PC-3 (cell line): Measurements from ENCODE around the gene DENND11. TPM values are rescaled to one million over a fixed set of nuclear protein-coding genes. Genes with fewer than 3 reads are reported as not detected.
A peak's percentile ranks its signal among the peaks of the same experiment; 100 is the strongest.

Experiments used
- ATAC-seq: fragments of 200-7000 bp; cut with Tn5 transposase; 2 replicates; pipeline ENCODE4 v1.9.1; 2020; ENCODE audit warnings: mild to moderate bottlenecking, moderate library complexity
- BruUV-seq: library from RNA; stranded (reverse); fragments of 400-500 nt; replicated peaks from 2 replicates; lab custom pipeline; 2021; lab: Mats Ljungman, UMichigan
- CTCF ChIA-PET: fragments of 300-600 bp; sonication (Branson Sonifier 250); formaldehyde crosslinking; loops from one replicate; lab custom pipeline; 2022; ENCODE audit warnings: antibody characterized with exemption; lab: Charles Lee
- POLR2A ChIA-PET: fragments of 300-600 bp; sonication (Branson Sonifier 250); formaldehyde crosslinking; loops from one replicate; lab custom pipeline; 2022; ENCODE audit warnings: antibody characterized with exemption; ENCODE audit not compliant: unreplicated experiment; lab: Charles Lee
- DNase-seq: peaks from one replicate; pipeline ENCODE4 v3.0.0-alpha.2; 2015
- H2AFZ ChIP-seq: fragments of 300-600 bp; sonication (generic); 2 replicates; pipeline ENCODE4 v1.6.0; 2016; ENCODE audit warnings: antibody characterized with exemption, low read length
- H3F3A ChIP-seq: fragments of 300-600 bp; sonication (generic); one replicate; pipeline ENCODE4 v1.6.0; 2017; ENCODE audit warnings: antibody characterized with exemption, low read length, control low read depth, mild to moderate bottlenecking; ENCODE audit not compliant: unreplicated experiment
- H3K27ac ChIP-seq: fragments of 300-600 bp; sonication (generic); 2 replicates; pipeline ENCODE4 v1.5.1; 2016; ENCODE audit warnings: mild to moderate bottlenecking, low read length
- H3K27me3 ChIP-seq: fragments of 300-600 bp; sonication (generic); 2 replicates; pipeline ENCODE4 v1.6.1; 2016; ENCODE audit warnings: low read length, mixed read lengths
- H3K36me3 ChIP-seq: fragments of 300-600 bp; sonication (generic); 2 replicates; pipeline ENCODE4 v1.6.1; 2016; ENCODE audit warnings: low read depth, mixed run types, low read length, mixed read lengths
- H3K4me1 ChIP-seq: fragments of 300-600 bp; sonication (generic); 2 replicates; pipeline ENCODE4 v1.5.1; 2016; ENCODE audit warnings: low read length; ENCODE audit not compliant: insufficient read depth
- H3K4me2 ChIP-seq: fragments of 300-600 bp; sonication (generic); 2 replicates; pipeline ENCODE4 v1.6.0; 2016; ENCODE audit warnings: low read length
- H3K4me3 ChIP-seq: fragments of 300-600 bp; sonication (generic); 2 replicates; pipeline ENCODE4 v1.5.1; 2016; ENCODE audit warnings: mild to moderate bottlenecking, low read length, mixed read lengths
- H3K79me2 ChIP-seq: fragments of 300-600 bp; sonication (generic); 2 replicates; pipeline ENCODE4 v1.6.1; 2017; ENCODE audit warnings: low read length, mixed read lengths
- H3K9ac ChIP-seq: fragments of 300-600 bp; sonication (generic); 2 replicates; pipeline ENCODE4 v1.6.0; 2016; ENCODE audit warnings: mild to moderate bottlenecking, low read length
- H3K9me2 ChIP-seq: fragments of 300-600 bp; sonication (generic); replicated peaks from 2 replicates; pipeline ENCODE4 v1.6.1; 2016; ENCODE audit warnings: mixed run types, low read length, mixed read lengths
- H3K9me3 ChIP-seq: fragments of 300-600 bp; sonication (generic); 2 replicates; pipeline ENCODE4 v1.6.1; 2016; ENCODE audit warnings: low read length, mixed read lengths
- H4K20me1 ChIP-seq: fragments of 300-600 bp; sonication (generic); 2 replicates; pipeline ENCODE4 v1.6.1; 2016; ENCODE audit warnings: low read length, mixed read lengths
- EZH2 ChIP-seq: fragments of 300-600 bp; sonication (generic); IDR thresholded peaks from one replicate; pipeline ENCODE4 v1.6.1; 2017; ENCODE audit warnings: antibody characterized with exemption, mild to moderate bottlenecking, low read length; ENCODE audit not compliant: unreplicated experiment
- EZH2phosphoT487 ChIP-seq: fragments of 300-600 bp; sonication (generic); IDR thresholded peaks from 2 replicates; pipeline ENCODE4 v1.6.1; 2018; ENCODE audit warnings: mild to moderate bottlenecking, antibody characterized with exemption, low read length, borderline replicate concordance
- intact Hi-C: fragments of 100-400 bp; cut with micrococcal nuclease; formaldehyde crosslinking; loops from 2 replicates; pipeline ENCODE4 v1.9.0; 2023
- total RNA-seq: library from RNA; depleted of rRNA; stranded (reverse); fragments of >200 nt; gene quantifications from 2 replicates; pipeline ENCODE4 v1.2.3, GENCODE V29; 2014
- TF ChIP-seq, protein P1 (sequence below): fragments of 300-600 bp; sonication (generic); conservative IDR thresholded peaks from 2 replicates; pipeline ENCODE4 v1.5.1; 2017; ENCODE audit warnings: antibody characterized with exemption, low read depth, mild to moderate bottlenecking, low read length

The DENND11 gene
- total RNA-seq, 1 experiment from 2014 or later, result 6.7 TPM

DNA sequence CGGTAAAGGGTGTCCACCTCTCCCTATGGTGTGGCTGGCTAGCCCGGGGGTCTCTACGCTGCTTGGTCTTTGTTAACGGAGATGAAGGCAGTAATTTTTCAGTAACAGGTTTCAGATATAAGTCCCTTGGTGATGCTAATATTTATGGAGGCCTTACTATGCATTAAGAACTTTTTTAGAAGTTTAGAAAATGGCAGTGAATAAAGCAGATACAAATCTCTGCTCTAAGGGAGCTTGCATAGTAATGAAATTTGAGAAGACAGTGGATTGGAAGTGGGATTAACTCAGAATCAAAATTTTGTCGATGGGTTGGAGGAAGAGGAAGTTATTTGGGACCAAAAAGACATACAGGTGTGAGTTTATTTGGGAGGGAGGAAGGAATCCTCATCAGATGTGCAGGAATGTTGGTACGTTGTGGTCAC lies 36.6 kb upstream of the DENND11 start:
- ChIA-PET POLR2A (interaction anchor here (0.6 to 1.3 kb wide), 3 partner anchors 36 to 756 kb away, joined by 4 to 10 read pairs (median 4); partner anchors contain the start of gene DENND11), CTCF (interaction anchor here (0.6 to 1.4 kb wide), 4 partner anchors 36 to 827 kb away, joined by 3 to 39 read pairs (median 6); no protein-coding TSS in a partner anchor)
- ATAC-seq (peak; percentile 53; the same call in 1 of the 2 replicates), DNase-seq (no peak)
- H3K27ac ChIP-seq, result peak overlapping the region; percentile 57
- intact Hi-C loops, result loop anchor here (1.0 to 5.0 kb wide), 4 partner anchors 42 to 181 kb away; no protein-coding TSS in a partner anchor
- H3K9me2 ChIP-seq, result no peaks in the 10 kb centered on the region
- peaks cover 34% of the 10 kb centered on the region for H3K36me3 ChIP-seq
- H3K4me1 ChIP-seq, result peaks cover 20% of the 10 kb centered on the region
- H3F3A ChIP-seq, result no peaks in the 10 kb centered on the region
- peak overlapping the region; percentile 95 for H3K9ac ChIP-seq
- TSS peak; percentile 82 for BruUV-seq
- TF ChIP-seq EZH2 (no peak), EZH2phosphoT487 (no peak)
- TF ChIP-seq, protein P1, sequence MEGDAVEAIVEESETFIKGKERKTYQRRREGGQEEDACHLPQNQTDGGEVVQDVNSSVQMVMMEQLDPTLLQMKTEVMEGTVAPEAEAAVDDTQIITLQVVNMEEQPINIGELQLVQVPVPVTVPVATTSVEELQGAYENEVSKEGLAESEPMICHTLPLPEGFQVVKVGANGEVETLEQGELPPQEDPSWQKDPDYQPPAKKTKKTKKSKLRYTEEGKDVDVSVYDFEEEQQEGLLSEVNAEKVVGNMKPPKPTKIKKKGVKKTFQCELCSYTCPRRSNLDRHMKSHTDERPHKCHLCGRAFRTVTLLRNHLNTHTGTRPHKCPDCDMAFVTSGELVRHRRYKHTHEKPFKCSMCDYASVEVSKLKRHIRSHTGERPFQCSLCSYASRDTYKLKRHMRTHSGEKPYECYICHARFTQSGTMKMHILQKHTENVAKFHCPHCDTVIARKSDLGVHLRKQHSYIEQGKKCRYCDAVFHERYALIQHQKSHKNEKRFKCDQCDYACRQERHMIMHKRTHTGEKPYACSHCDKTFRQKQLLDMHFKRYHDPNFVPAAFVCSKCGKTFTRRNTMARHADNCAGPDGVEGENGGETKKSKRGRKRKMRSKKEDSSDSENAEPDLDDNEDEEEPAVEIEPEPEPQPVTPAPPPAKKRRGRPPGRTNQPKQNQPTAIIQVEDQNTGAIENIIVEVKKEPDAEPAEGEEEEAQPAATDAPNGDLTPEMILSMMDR, result no peak
- peak overlapping the region; percentile 94 for H3K4me3 ChIP-seq
- H3K79me2 ChIP-seq, result peaks cover 47% of the 10 kb centered on the region
- no peaks in the 10 kb centered on the region for H4K20me1 ChIP-seq
- no peaks in the 10 kb centered on the region for H3K27me3 ChIP-seq
- H3K9me3 ChIP-seq, result no peaks in the 10 kb centered on the region
- H2AFZ ChIP-seq, result peak overlapping the region; percentile 79
- H3K4me2 ChIP-seq, result peak overlapping the region; percentile 88

DNA sequence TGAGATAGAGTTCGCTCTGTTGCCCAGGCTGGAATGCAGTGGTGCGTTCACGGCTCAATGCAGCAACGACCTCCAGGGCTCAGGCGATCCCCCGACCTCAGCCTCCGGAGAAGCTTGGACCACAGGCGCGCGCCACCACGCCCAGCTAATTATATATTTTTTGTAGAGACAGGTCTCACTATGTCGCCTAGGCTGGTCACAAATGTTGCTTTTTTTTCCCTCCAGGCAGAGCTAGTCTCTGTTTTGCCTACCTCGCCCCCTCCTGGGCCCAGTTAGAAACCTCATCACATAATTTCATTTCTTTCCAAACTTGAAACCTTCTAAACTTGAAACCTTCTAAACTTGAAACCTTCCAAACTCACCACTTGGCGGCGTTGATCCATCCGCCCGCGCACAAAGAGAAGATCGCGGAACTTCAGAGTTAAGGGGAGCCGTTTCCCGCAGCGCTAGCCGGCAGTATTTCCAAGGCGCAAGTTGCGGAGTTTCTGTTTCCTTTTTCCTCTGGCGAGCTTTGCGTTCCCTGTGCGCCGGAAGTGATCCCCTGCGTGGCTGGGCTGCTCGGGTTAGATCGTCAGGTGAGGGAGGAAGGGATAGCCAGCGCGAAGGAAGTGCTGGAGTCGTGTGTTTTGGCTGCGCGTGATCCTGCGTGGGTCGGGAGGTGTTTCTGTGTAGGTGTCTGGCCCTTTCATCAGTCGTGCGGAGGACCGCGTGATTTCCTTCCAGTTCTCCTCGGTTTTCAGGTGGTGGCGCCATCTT lies 36.0 kb upstream of the DENND11 start, which contains the start of gene SSBP1:
SSBP1 (plus strand) TSS at position 523 of the 756 bp plus-strand sequence. CDS start 809 bp downstream, outside the sequence.
- TF ChIP-seq, protein P1, result peak; percentile 88
- TF ChIP-seq EZH2phosphoT487, result no peak
- Histone ChIP-seq H3K9me3 (no peaks in the 10 kb centered on the region), H3K27me3 (no peaks in the 10 kb centered on the region), H3K9ac (peak within 1 kb of the TSS; percentile 95), H3K27ac (peak within 1 kb of the TSS; percentile 57), H3F3A (no peaks in the 10 kb centered on the region), H3K4me1 (peaks cover 20% of the 10 kb centered on the region), H3K4me3 (peak within 1 kb of the TSS; percentile 94), H3K36me3 (peaks cover 28% of the 10 kb centered on the region), H3K79me2 (peaks cover 41% of the 10 kb centered on the region), H3K9me2 (no peaks in the 10 kb centered on the region), H3K4me2 (peak within 1 kb of the TSS; percentile 88), H2AFZ (peak within 1 kb of the TSS; percentile 84), H4K20me1 (no peaks in the 10 kb centered on the region)
- ATAC-seq (peak; percentile 86), DNase-seq (peak; percentile 95)
- CTCF ChIA-PET, result interaction anchor here (0.5 to 1.4 kb wide), 9 partner anchors 8 to 826 kb away, joined by 3 to 39 read pairs (median 5); no protein-coding TSS in a partner anchor
- intact Hi-C loops, result loop anchor here (1.0 to 5.0 kb wide), 4 partner anchors 42 to 181 kb away; no protein-coding TSS in a partner anchor
- POLR2A ChIA-PET, result interaction anchor here (0.6 to 1.3 kb wide), 5 partner anchors 35 to 213 kb away, joined by 3 to 10 read pairs (median 7); partner anchors contain the start of gene DENND11
- no TSS peak for BruUV-seq
